HFFc6 (cell line): ENCODE results near the gene HERC3. TPM values are rescaled to one million over a fixed set of nuclear protein-coding genes. Genes with fewer than 3 reads are reported as not detected.

Experiments
- DNase-seq: peaks from one replicate; pipeline ENCODE4 v3.0.0-alpha.2; 2018
- H3K27ac Mint-ChIP-seq: 2 replicates; pipeline ENCODE4 v1.8.0; 2020; ENCODE audit warnings: mild to moderate bottlenecking, mixed read lengths
- H3K27me3 Mint-ChIP-seq: 2 replicates; pipeline ENCODE4 v1.8.0; 2021; ENCODE audit warnings: mild to moderate bottlenecking, moderate library complexity, mixed read lengths; ENCODE audit not compliant: insufficient read depth
- H3K36me3 Mint-ChIP-seq: 2 replicates; pipeline ENCODE4 v1.8.0; 2021; ENCODE audit warnings: low read depth, mixed read lengths
- H3K4me1 Mint-ChIP-seq: 2 replicates; pipeline ENCODE4 v1.8.0; 2020; ENCODE audit warnings: low read depth, mixed read lengths
- H3K4me3 Mint-ChIP-seq: 2 replicates; pipeline ENCODE4 v1.8.0; 2020; ENCODE audit warnings: mild to moderate bottlenecking, moderate library complexity, mixed read lengths
- H3K9me3 Mint-ChIP-seq: 2 replicates; pipeline ENCODE4 v1.8.0; 2020; ENCODE audit warnings: mild to moderate bottlenecking, mixed read lengths
- CTCF ChIP-seq: fragments of 200-600 bp; sonication (generic); IDR thresholded peaks from 2 replicates; pipeline ENCODE4 v1.5.0; 2021; ENCODE audit warnings: antibody characterized with exemption, mild to moderate bottlenecking
- long read RNA-seq: library from polyadenylated mRNA; unstranded; transcript quantifications from one replicate; pipeline ENCODE4 v2.0.0, GENCODE V29; 2019
- total RNA-seq, 6 experiments: library from RNA; stranded (reverse); fragmentation: NEBNext Ultra II Directional; extraction: Animal tissue kit (Norgen Biotek cat#: 25700); gene quantifications; 2 replicates in 1 of 6; 3 replicates in 5 of 6; pipeline ENCODE4 v1.2.3, GENCODE V29; 2021

The HERC3 gene
- 10 to 100 TPM; 16.5 to 32.2 (median 26.6) TPM for total RNA-seq
- long read RNA-seq, partial matches to known transcripts = 0 of 4 reads
- long read RNA-seq, other reads (novel, unspliced or antisense) = 4 of 4 reads

GRCh38 chr4:88591787-88592599, at the start of gene HERC3:
Gene HERC3 (plus strand): TSS chr4:88592480. CDS start chr4:88605824, 13,344 bp downstream.
- Mint-ChIP-seq H3K9me3 (no peaks in the 10 kb centered on the region), H3K4me1 (peaks cover 37% of the 10 kb centered on the region), H3K4me3 (peak within 1 kb of the TSS; percentile 93), H3K27me3 (peaks cover 2% of the 10 kb centered on the region; the same call in 1 of the 2 replicates), H3K36me3 (peaks cover 15% of the 10 kb centered on the region; the same call in 1 of the 2 replicates), H3K27ac (peak within 1 kb of the TSS; percentile 86)
- TF ChIP-seq CTCF = peak; percentile 39; the same call in 1 of the 2 replicates
- DNase-seq = peak; percentile 82

- no peak for DNase-seq
- no peak overlapping the region for H3K4me3 Mint-ChIP-seq
- no peaks in the 10 kb centered on the region for H3K9me3 Mint-ChIP-seq
- no peaks in the 10 kb centered on the region for H3K36me3 Mint-ChIP-seq
- no peak for TF ChIP-seq CTCF
- no peak overlapping the region for H3K27ac Mint-ChIP-seq
- H3K27me3 Mint-ChIP-seq = peaks cover 4% of the 10 kb centered on the region
- H3K4me1 Mint-ChIP-seq = no peaks in the 10 kb centered on the region
These were observed 42.5 kb upstream of the HERC3 start for GRCh38 chr4:88549815-88550214.

GRCh38 chr4:88567591-88567990, 24.7 kb upstream of the HERC3 start:
- Mint-ChIP-seq H3K4me3 (no peak overlapping the region), H3K4me1 (peaks cover 31% of the 10 kb centered on the region), H3K9me3 (no peaks in the 10 kb centered on the region), H3K27me3 (no peaks in the 10 kb centered on the region; the same call in 1 of the 2 replicates), H3K36me3 (peaks cover 4% of the 10 kb centered on the region; the same call in 1 of the 2 replicates), H3K27ac (no peak overlapping the region)
- no peak for TF ChIP-seq CTCF
- DNase-seq = no peak

- H3K4me3 Mint-ChIP-seq = peak overlapping the region; percentile 59
- no peaks in the 10 kb centered on the region for H3K9me3 Mint-ChIP-seq
- no peaks in the 10 kb centered on the region; the same call in 1 of the 2 replicates for H3K27me3 Mint-ChIP-seq
- TF ChIP-seq CTCF = no peak
- H3K27ac Mint-ChIP-seq = no peak overlapping the region; the same call in 1 of the 2 replicates
- no peak for DNase-seq
- H3K4me1 Mint-ChIP-seq = peaks cover 45% of the 10 kb centered on the region
- H3K36me3 Mint-ChIP-seq = peaks cover 4% of the 10 kb centered on the region; the same call in 1 of the 2 replicates
These were observed 22.3 kb upstream of the HERC3 start for GRCh38 chr4:88570001-88570400.

GRCh38 chr4:88573276-88573980, 18.9 kb upstream of the HERC3 start:
- no peaks in the 10 kb centered on the region for H3K9me3 Mint-ChIP-seq
- no peak overlapping the region for H3K4me3 Mint-ChIP-seq
- peaks cover 33% of the 10 kb centered on the region for H3K4me1 Mint-ChIP-seq
- no peaks in the 10 kb centered on the region; the same call in 1 of the 2 replicates for H3K27me3 Mint-ChIP-seq
- no peak for DNase-seq
- no peaks in the 10 kb centered on the region for H3K36me3 Mint-ChIP-seq
- no peak for TF ChIP-seq CTCF
- no peak overlapping the region for H3K27ac Mint-ChIP-seq
